Endothelial cell of umbilical vein (primary cell): ENCODE measurements around the gene NES. TPM values are rescaled to one million over a fixed set of nuclear protein-coding genes. Genes with fewer than 3 reads are reported as not detected.

Experiments used
- BruUV-seq: library from RNA; stranded (reverse); fragments of 400-500 nt; replicated peaks from 2 replicates; lab custom pipeline; 2021; lab: Mats Ljungman, UMichigan
- CTCF ChIA-PET: fragments of 300-600, 350-600 bp; sonication (Branson Sonifier 250); formaldehyde crosslinking; loops from one replicate; lab custom pipeline; 2021; ENCODE audit warnings: antibody characterized with exemption, inconsistent platforms; lab: Charles Lee
- POLR2A ChIA-PET: fragments of 300-600, 350-600 bp; sonication (Branson Sonifier 250); formaldehyde crosslinking; loops from one replicate; lab custom pipeline; 2021; ENCODE audit warnings: antibody characterized with exemption, inconsistent platforms; lab: Charles Lee
- DNase-seq: peaks from one replicate; pipeline ENCODE4 v3.0.0-alpha.2; 2011; ENCODE audit warnings: low read depth, low spot score
- FAIRE-seq: peaks from 2 replicates; lab custom pipeline; 2011; peaks lifted over from hg19 to GRCh38; lab: Jason Lieb, UNC
- H2AFZ ChIP-seq: 2 replicates; pipeline ENCODE4 v1.6.0; 2012; ENCODE audit warnings: low read depth, low read length, control low read depth, inconsistent platforms
- H3K27ac ChIP-seq: 2 replicates; pipeline ENCODE4 v1.5.1; 2011; ENCODE audit warnings: low read depth, mild to moderate bottlenecking, control low read depth, low read length, moderate library complexity; ENCODE audit not compliant: insufficient read depth
- H3K27me3 ChIP-seq, 2 experiments: 2 replicates each; pipeline versions ENCODE4 v1.6.0 to v1.6.1; 2011; ENCODE audit warnings: low read length in 2 of 2, mixed read lengths in 1 of 2; ENCODE audit not compliant: control insufficient read depth in 2 of 2, insufficient read depth in 2 of 2
- H3K36me3 ChIP-seq, 2 experiments: 2 replicates in 1 of 2; 3 replicates in 1 of 2; pipeline ENCODE4 v1.5.1; 2011; ENCODE audit warnings: low read length in 2 of 2, mild to moderate bottlenecking in 1 of 2, moderate library complexity in 1 of 2; ENCODE audit not compliant: control insufficient read depth in 2 of 2, insufficient read depth in 2 of 2; ENCODE audit errors: extremely low read depth in 1 of 2
- H3K4me1 ChIP-seq: 3 replicates; pipeline ENCODE4 v1.5.1; 2011; ENCODE audit warnings: mild to moderate bottlenecking, low read length; ENCODE audit not compliant: control insufficient read depth, insufficient read depth; ENCODE audit errors: extremely low read depth
- H3K4me2 ChIP-seq: 2 replicates; pipeline ENCODE4 v1.6.1; 2011; ENCODE audit warnings: low read length, control low read depth, mixed read lengths; ENCODE audit not compliant: insufficient read depth
- H3K4me3 ChIP-seq, 3 experiments: fragments of 200-600 bp in 1 of 3; sonication (generic), shearing (Covaris generic) in 1 of 3; replicated peaks in 1 of 3; 2 replicates each; pipeline ENCODE4 v1.5.1; 2011 to 2016; ENCODE audit warnings: control low read depth in 3 of 3, low read length in 3 of 3, mild to moderate bottlenecking in 2 of 3, inconsistent platforms in 1 of 3, low read depth in 1 of 3, moderate library complexity in 1 of 3; ENCODE audit not compliant: insufficient read depth in 1 of 3
- H3K79me2 ChIP-seq: 2 replicates; pipeline ENCODE4 v1.6.0; 2012; ENCODE audit warnings: low read length, inconsistent platforms; ENCODE audit not compliant: control insufficient read depth, insufficient read depth
- H3K9ac ChIP-seq: replicated peaks from 2 replicates; pipeline ENCODE3; 2011; ENCODE audit warnings: low read length, control low read depth; ENCODE audit not compliant: insufficient read depth; ENCODE audit errors: extremely low read depth
- H3K9me1 ChIP-seq: replicated peaks from 3 replicates; pipeline ENCODE4 v1.6.0; 2011; ENCODE audit warnings: mild to moderate bottlenecking, low read length; ENCODE audit not compliant: control insufficient read depth, insufficient read depth; ENCODE audit errors: extremely low read depth
- H3K9me3 ChIP-seq: replicated peaks from 2 replicates; pipeline ENCODE4 v1.5.1; 2012; ENCODE audit warnings: low read length, inconsistent platforms; ENCODE audit not compliant: control insufficient read depth, insufficient read depth
- H4K20me1 ChIP-seq: replicated peaks from 2 replicates; pipeline ENCODE3; 2011; ENCODE audit warnings: mild to moderate bottlenecking, low read length; ENCODE audit not compliant: control insufficient read depth, insufficient read depth; ENCODE audit errors: extremely low read depth
- EZH2 ChIP-seq: IDR thresholded peaks from 2 replicates; pipeline ENCODE4 v1.6.1; 2012; ENCODE audit warnings: borderline replicate concordance, low read depth, mild to moderate bottlenecking, moderate library complexity, low read length, inconsistent platforms; ENCODE audit not compliant: severe bottlenecking
- FOS ChIP-seq: IDR thresholded peaks from 2 replicates; pipeline ENCODE4 v1.6.1; 2011; ENCODE audit warnings: mild to moderate bottlenecking, low read length, moderate library complexity, borderline replicate concordance; ENCODE audit not compliant: insufficient read depth
- GATA2 ChIP-seq: IDR thresholded peaks from 2 replicates; pipeline ENCODE4 v1.7.0; 2011; ENCODE audit warnings: low read depth, mild to moderate bottlenecking, moderate library complexity, mixed read lengths, low read length; ENCODE audit not compliant: insufficient read length, insufficient read depth
- JUN ChIP-seq: IDR thresholded peaks from 2 replicates; pipeline ENCODE4 v1.6.1; 2011; ENCODE audit warnings: borderline replicate concordance, low read depth; ENCODE audit not compliant: insufficient read length, insufficient read depth
- MYC ChIP-seq: IDR thresholded peaks from one replicate; pipeline ENCODE4 v1.6.1; 2011; ENCODE audit warnings: mild to moderate bottlenecking, low read depth, low read length
- POLR2A ChIP-seq: IDR thresholded peaks from 2 replicates; pipeline ENCODE4 v1.6.1; 2012; ENCODE audit warnings: low read depth, mild to moderate bottlenecking, control low read depth, low read length
- POLR2AphosphoS5 ChIP-seq: IDR thresholded peaks from 2 replicates; pipeline ENCODE4 v1.6.1; 2012; ENCODE audit warnings: low read depth, mild to moderate bottlenecking, control low read depth, low read length, moderate library complexity; ENCODE audit not compliant: insufficient read depth
- dilution Hi-C: fragments of 300-500 bp; cut with MboI; formaldehyde crosslinking; loops from one replicate; pipeline ENCODE4 v1.15.0; 2019; ENCODE audit warnings: low sequenced_read_pairs; ENCODE audit not compliant: extremely low pct_ligation_motif_present
- intact Hi-C: fragments of 100-400 bp; cut with micrococcal nuclease; formaldehyde crosslinking; loops from one replicate; pipeline ENCODE4 v1.10.0; 2022
- polyA plus RNA-seq, 4 experiments: library from polyadenylated mRNA; depleted of rRNA in 3 of 4; stranded (reverse) in 3 of 4; unstranded in 1 of 4; fragments of >200 nt; gene quantifications; 2 replicates each; pipeline versions ENCODE4 v1.2.1 to v1.2.3, GENCODE V29; 2011 to 2012; ENCODE audit warnings: missing spikeins in 1 of 4
- total RNA-seq: library from RNA; stranded (reverse); gene quantifications from 2 replicates; pipeline ENCODE4 v1.2.3, GENCODE V29; 2021
- TF ChIP-seq, protein P1 (sequence below): IDR thresholded peaks from 2 replicates; pipeline ENCODE4 v1.6.1; 2011; ENCODE audit not compliant: insufficient read depth, insufficient read length
- TF ChIP-seq, protein P2 (sequence below), 2 donors: IDR thresholded peaks; 1 replicate in 1 of 2; 2 replicates in 1 of 2; pipeline ENCODE4 v1.5.1; 2011; ENCODE audit warnings: low read length in 2 of 2, mild to moderate bottlenecking in 2 of 2, moderate library complexity in 2 of 2, control low read depth in 1 of 2, inconsistent platforms in 1 of 2, low read depth in 1 of 2; ENCODE audit not compliant: insufficient read depth in 1 of 2; ENCODE audit errors: extremely low read depth in 1 of 2

Gene NES
- total and polyA plus RNA-seq, 2 donors (not counting 3 experiments of a cell fraction or from before 2014, with no cell fraction given), result 19.4 to 274 TPM

DNA sequence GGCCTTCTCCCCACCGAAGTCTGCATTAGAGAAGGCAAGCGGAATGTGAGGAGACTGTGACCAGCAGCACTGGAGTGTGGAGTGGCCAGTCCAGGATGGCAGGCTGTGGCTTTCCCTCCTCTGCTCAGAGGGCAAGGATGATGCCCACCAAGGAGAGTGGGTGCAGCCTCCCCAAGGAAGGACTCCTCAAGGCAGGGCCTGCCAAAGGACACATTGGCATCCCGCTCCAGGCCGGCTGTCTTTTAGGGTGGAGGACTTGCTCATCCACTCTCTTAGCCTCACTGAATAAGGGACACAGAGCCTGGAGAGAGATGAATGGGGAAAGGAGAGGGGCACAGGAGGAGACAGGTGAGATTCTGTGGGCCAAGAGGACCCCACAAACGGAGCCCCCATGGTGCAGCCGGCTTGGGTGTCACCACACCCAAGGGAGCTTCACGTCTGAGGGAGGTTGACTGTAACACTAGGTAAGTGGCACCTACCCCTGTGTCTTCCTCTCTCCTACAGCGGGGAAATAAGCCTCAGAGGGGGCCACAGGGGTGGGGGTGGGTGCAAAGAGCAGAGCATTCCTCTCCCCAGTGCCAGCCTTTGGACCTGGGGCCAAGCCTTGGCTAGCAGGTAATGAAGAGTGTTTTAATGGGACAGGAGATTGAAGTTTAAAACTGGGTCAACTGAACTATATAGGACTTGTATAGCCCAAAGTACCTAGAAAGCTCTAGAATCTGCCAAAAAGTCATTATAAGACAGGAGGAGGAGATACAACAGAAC lies 4.2 kb upstream of the NES start:
- H3K36me3 ChIP-seq, result no peaks in the 10 kb centered on the region
- intact Hi-C loops (no loop called here), dilution Hi-C loops (no loop called here)
- no peaks in the 10 kb centered on the region for H3K9me1 ChIP-seq
- no peaks in the 10 kb centered on the region for H4K20me1 ChIP-seq
- no peak overlapping the region for H3K4me2 ChIP-seq
- no peak for FAIRE-seq
- H3K4me1 ChIP-seq, result peaks cover 9% of the 10 kb centered on the region
- TF ChIP-seq JUN (no peak), GATA2 (no peak), MYC (no peak), POLR2A (no peak), FOS (no peak), POLR2AphosphoS5 (no peak), EZH2 (no peak)
- TF ChIP-seq, protein P1, sequence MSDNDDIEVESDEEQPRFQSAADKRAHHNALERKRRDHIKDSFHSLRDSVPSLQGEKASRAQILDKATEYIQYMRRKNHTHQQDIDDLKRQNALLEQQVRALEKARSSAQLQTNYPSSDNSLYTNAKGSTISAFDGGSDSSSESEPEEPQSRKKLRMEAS, result no peak
- TF ChIP-seq, protein P2, sequence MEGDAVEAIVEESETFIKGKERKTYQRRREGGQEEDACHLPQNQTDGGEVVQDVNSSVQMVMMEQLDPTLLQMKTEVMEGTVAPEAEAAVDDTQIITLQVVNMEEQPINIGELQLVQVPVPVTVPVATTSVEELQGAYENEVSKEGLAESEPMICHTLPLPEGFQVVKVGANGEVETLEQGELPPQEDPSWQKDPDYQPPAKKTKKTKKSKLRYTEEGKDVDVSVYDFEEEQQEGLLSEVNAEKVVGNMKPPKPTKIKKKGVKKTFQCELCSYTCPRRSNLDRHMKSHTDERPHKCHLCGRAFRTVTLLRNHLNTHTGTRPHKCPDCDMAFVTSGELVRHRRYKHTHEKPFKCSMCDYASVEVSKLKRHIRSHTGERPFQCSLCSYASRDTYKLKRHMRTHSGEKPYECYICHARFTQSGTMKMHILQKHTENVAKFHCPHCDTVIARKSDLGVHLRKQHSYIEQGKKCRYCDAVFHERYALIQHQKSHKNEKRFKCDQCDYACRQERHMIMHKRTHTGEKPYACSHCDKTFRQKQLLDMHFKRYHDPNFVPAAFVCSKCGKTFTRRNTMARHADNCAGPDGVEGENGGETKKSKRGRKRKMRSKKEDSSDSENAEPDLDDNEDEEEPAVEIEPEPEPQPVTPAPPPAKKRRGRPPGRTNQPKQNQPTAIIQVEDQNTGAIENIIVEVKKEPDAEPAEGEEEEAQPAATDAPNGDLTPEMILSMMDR (IDR thresholded peaks at IDR 0.05; ENCODE audit: extremely low read depth in 1 of 2, insufficient read depth in 1 of 2, low read depth in 1 of 2, low read length in 2 of 2), result no peak
- peaks cover 12% of the 10 kb centered on the region for H3K79me2 ChIP-seq
- POLR2A ChIA-PET, result no interaction called here
- no peak overlapping the region for H2AFZ ChIP-seq
- peaks cover 15 to 20% of the 10 kb centered on the region in 2 experiments for H3K27me3 ChIP-seq
- H3K27ac ChIP-seq, result no peak overlapping the region
- no peak for DNase-seq
- H3K9ac ChIP-seq, result no peak overlapping the region
- no peaks in the 10 kb centered on the region for H3K9me3 ChIP-seq
- BruUV-seq, result no TSS peak
- CTCF ChIA-PET, result interaction anchor here (0.9 to 16.7 kb wide), 11 partner anchors 8 to 210 kb away, joined by 3 to 453 read pairs (median 3); partner anchors contain the start of genes CRABP2, ISG20L2 and METTL25B
- H3K4me3 ChIP-seq, result no peak overlapping the region
